ENCODE measurements around the gene SLCO3A1.
A peak's percentile ranks its signal among the peaks of the same experiment; 100 is the strongest.

Gene SLCO3A1

GRCh38 chr15:91839867-91840266, 13.6 kb upstream of the SLCO3A1 start:
- H3K4me3 ChIP-seq (ENCODE audit: low read depth, low read length) = no peak overlapping the region
- no peaks in the 10 kb centered on the region for H3K9me3 ChIP-seq (ENCODE audit: control insufficient read depth, insufficient read depth, low read depth, low read length)
- CTCF ChIA-PET = interaction anchor here (0.7 kb wide), 1 partner anchor 87 kb away, joined by 3 read pairs; no protein-coding TSS in a partner anchor
- POLR2A ChIA-PET = no interaction called here
- no peaks in the 10 kb centered on the region for H3K4me1 ChIP-seq (ENCODE audit: control insufficient read depth, insufficient read depth, low read length)
- no peak for TF ChIP-seq ZNF48 (tag by site-specific recombination; IDR thresholded peaks at IDR 0.05)
- TF ChIP-seq IKZF3 (tag by site-specific recombination; IDR thresholded peaks at IDR 0.05) = no peak
- H3K27ac ChIP-seq (ENCODE audit: extremely low read depth, low read depth, low read length) = no peak overlapping the region
- H3K36me3 ChIP-seq (ENCODE audit: control insufficient read depth in 2 of 2, insufficient read depth in 1 of 2, low read length in 2 of 2) = no peaks in the 10 kb centered on the region

GRCh38 chr15:91841861-91842260, 11.6 kb upstream of the SLCO3A1 start:
- POLR2A ChIA-PET = no interaction called here

GRCh38 chr15:91844341-91844740, 9.2 kb upstream of the SLCO3A1 start:
- no peak for TF ChIP-seq ELK4 (IDR thresholded peaks at IDR 0.05; ENCODE audit: borderline replicate concordance, low read depth, low read length)
- TF ChIP-seq ZNF23 (tag by site-specific recombination; IDR thresholded peaks at IDR 0.05; ENCODE audit: borderline replicate concordance) = no peak
- no peak for TF ChIP-seq ZNF174 (tag by site-specific recombination; IDR thresholded peaks at IDR 0.05)
- TF ChIP-seq ZNF324 (tag by site-specific recombination; IDR thresholded peaks at IDR 0.05) = no peak
- TF ChIP-seq ZNF146 (tag by site-specific recombination; IDR thresholded peaks at IDR 0.05) = no peak
- TF ChIP-seq ZNF169 (tag by site-specific recombination; IDR thresholded peaks at IDR 0.05) = no peak
- TF ChIP-seq ZBTB8A (tag by site-specific recombination; IDR thresholded peaks at IDR 0.05) = no peak
- no peak for TF ChIP-seq YY1 (tag by site-specific recombination; IDR thresholded peaks at IDR 0.05)
- TF ChIP-seq KLF8 (tag by site-specific recombination; IDR thresholded peaks at IDR 0.05) = no peak
- TF ChIP-seq ZSCAN23 (tag by site-specific recombination; IDR thresholded peaks at IDR 0.05) = no peak
- TF ChIP-seq ZNF121 (tag by site-specific recombination; IDR thresholded peaks at IDR 0.05) = no peak
- no peak for TF ChIP-seq BCL11A (tag by site-specific recombination; IDR thresholded peaks at IDR 0.05; ENCODE audit: low read depth)
- no peak for TF ChIP-seq ZNF555 (tag by site-specific recombination; conservative IDR thresholded peaks at IDR 0.05)
- TF ChIP-seq ZNF24 (tag by site-specific recombination; IDR thresholded peaks at IDR 0.05) = no peak
- no peak for TF ChIP-seq PBX3 (CRISPR knock-in tag; IDR thresholded peaks at IDR 0.05)
- no peak for TF ChIP-seq ZNF280C (tag by site-specific recombination; IDR thresholded peaks at IDR 0.05)
- no peak for TF ChIP-seq ZNF510 (tag by site-specific recombination; IDR thresholded peaks at IDR 0.05; ENCODE audit: insufficient replicate concordance)
- TF ChIP-seq ZNF600 (tag by site-specific recombination; IDR thresholded peaks at IDR 0.05) = no peak
- TF ChIP-seq ZNF157 (tag by site-specific recombination; IDR thresholded peaks at IDR 0.05) = no peak
- no peak for TF ChIP-seq KLF10 (tag by site-specific recombination; IDR thresholded peaks at IDR 0.05)
- H3K36me3 ChIP-seq (ENCODE audit: control insufficient read depth in 2 of 2, insufficient read depth in 1 of 2, low read length in 2 of 2) = no peaks in the 10 kb centered on the region
- no peaks in the 10 kb centered on the region for H3K9me3 ChIP-seq (ENCODE audit: control insufficient read depth, insufficient read depth, low read depth, low read length)
- CTCF ChIA-PET = interaction anchor here (1.0 to 1.2 kb wide), 3 partner anchors 235 to 239 kb away, joined by 3 read pairs; no protein-coding TSS in a partner anchor
- no peak overlapping the region for H3K4me3 ChIP-seq (ENCODE audit: low read depth, low read length)
- H3K27ac ChIP-seq (ENCODE audit: extremely low read depth, low read depth, low read length) = no peak overlapping the region
- no peaks in the 10 kb centered on the region for H3K4me1 ChIP-seq (ENCODE audit: control insufficient read depth, insufficient read depth, low read length)
- POLR2A ChIA-PET = no interaction called here

More at GRCh38 chr15:91841861-91842260, 11.6 kb upstream of the SLCO3A1 start:
- TF ChIP-seq SETDB1 (IDR thresholded peaks at IDR 0.05; ENCODE audit: insufficient read length, low read length) = peak; percentile 49
- TF ChIP-seq ZNF426 (tag by site-specific recombination; IDR thresholded peaks at IDR 0.05) = no peak
- CTCF ChIA-PET = no interaction called here
- no peaks in the 10 kb centered on the region for H3K4me1 ChIP-seq (ENCODE audit: control insufficient read depth, insufficient read depth, low read length)
- H3K36me3 ChIP-seq (ENCODE audit: control insufficient read depth in 2 of 2, insufficient read depth in 1 of 2, low read length in 2 of 2) = no peaks in the 10 kb centered on the region
- H3K27ac ChIP-seq (ENCODE audit: extremely low read depth, low read depth, low read length) = no peak overlapping the region
- no peak overlapping the region for H3K4me3 ChIP-seq (ENCODE audit: low read depth, low read length)
- H3K9me3 ChIP-seq (ENCODE audit: control insufficient read depth, insufficient read depth, low read depth, low read length) = no peaks in the 10 kb centered on the region
